HT-29 (cell line): ENCODE data around the gene PRKCZ. TPM values are rescaled to one million over a fixed set of nuclear protein-coding genes. Genes with fewer than 3 reads are reported as not detected.

Experiments
- DNase-seq: peaks from one replicate; pipeline ENCODE4 v3.0.0-alpha.2; 2015; ENCODE audit warnings: low spot score
- total RNA-seq: library from RNA; depleted of rRNA; stranded (reverse); fragments of >200 nt; shearing (Covaris generic); gene quantifications from 2 replicates; pipeline ENCODE4 v1.2.3, GENCODE V29; 2014

Gene PRKCZ
- total RNA-seq, 1 experiment from 2014 or later, result 67.4 TPM

GRCh38 chr1:2061065-2061778, 11.0 kb downstream of the PRKCZ start:
- no peak for DNase-seq

GRCh38 chr1:2065699-2066098, 15.5 kb downstream of the PRKCZ start:
- no peak for DNase-seq

- DNase-seq, result no peak
Measured at GRCh38 chr1:2067393-2067792, 17.2 kb downstream of the PRKCZ start.

- no peak for DNase-seq
Measured at GRCh38 chr1:2067981-2068380, 17.8 kb downstream of the PRKCZ start.

- DNase-seq, result no peak
Measured at GRCh38 chr1:2068951-2069350, 18.7 kb downstream of the PRKCZ start.

- DNase-seq, result no peak
Measured at GRCh38 chr1:2070016-2070415, 19.8 kb downstream of the PRKCZ start.

- no peak for DNase-seq
Measured at GRCh38 chr1:2070800-2071530, 20.8 kb downstream of the PRKCZ start.

GRCh38 chr1:2072109-2072806, 22.0 kb downstream of the PRKCZ start:
- DNase-seq, result no peak

- no peak for DNase-seq
Measured at GRCh38 chr1:2072891-2073290, 22.7 kb downstream of the PRKCZ start.

GRCh38 chr1:2073382-2074230, 23.4 kb downstream of the PRKCZ start:
- no peak for DNase-seq

- DNase-seq, result no peak
Measured at GRCh38 chr1:2074396-2074795, 24.2 kb downstream of the PRKCZ start.

GRCh38 chr1:2074944-2075740, 24.9 kb downstream of the PRKCZ start:
- DNase-seq, result no peak

GRCh38 chr1:2076826-2077225, 26.6 kb downstream of the PRKCZ start:
- no peak for DNase-seq

- no peak for DNase-seq
Measured at GRCh38 chr1:2078170-2078569, 28.0 kb downstream of the PRKCZ start.

- no peak for DNase-seq
Measured at GRCh38 chr1:2079396-2080085, 29.3 kb downstream of the PRKCZ start.

GRCh38 chr1:2080140-2080539, 29.9 kb downstream of the PRKCZ start:
- DNase-seq, result no peak

GRCh38 chr1:2080884-2081283, 30.7 kb downstream of the PRKCZ start:
- DNase-seq, result no peak

GRCh38 chr1:2081326-2081885, 31.2 kb downstream of the PRKCZ start:
- DNase-seq, result no peak

- DNase-seq, result no peak
Measured at GRCh38 chr1:2082064-2082463, 31.9 kb downstream of the PRKCZ start.

GRCh38 chr1:2083666-2084065, 33.5 kb downstream of the PRKCZ start:
- DNase-seq, result no peak
